GM12892 (cell line): ENCODE results near the gene P3H2.

Experiments used
- POLR2A ChIP-seq: IDR thresholded peaks from 2 replicates; pipeline ENCODE4 v1.6.1; 2011; ENCODE audit warnings: low read depth, low read length, control low read depth
- POLR2AphosphoS5 ChIP-seq: IDR thresholded peaks from 2 replicates; pipeline ENCODE4 v1.6.1; 2011; ENCODE audit warnings: low read depth, low read length, control low read depth

- TF ChIP-seq POLR2A = no peak
- no peak for TF ChIP-seq POLR2AphosphoS5
These were observed 212.9 kb downstream of the P3H2 start for GRCh38 chr3:189907803-189908202.
